Epithelial cell of esophagus (primary cell): ENCODE data around the gene AATF.

Experiments
- DNase-seq: peaks from one replicate; pipeline ENCODE4 v3.0.0; 2010; ENCODE audit warnings: low read depth
- H3K4me3 ChIP-seq: 2 replicates; pipeline ENCODE4 v1.5.1; 2011; ENCODE audit warnings: mild to moderate bottlenecking, low read length, control low read depth
- TF ChIP-seq, protein P1 (sequence below): IDR thresholded peaks from 2 replicates; pipeline ENCODE4 v1.5.1; 2011; ENCODE audit warnings: low read depth, mild to moderate bottlenecking, low read length, control low read depth, inconsistent platforms; ENCODE audit not compliant: insufficient read depth; ENCODE audit errors: missing control alignments

Gene AATF

DNA sequence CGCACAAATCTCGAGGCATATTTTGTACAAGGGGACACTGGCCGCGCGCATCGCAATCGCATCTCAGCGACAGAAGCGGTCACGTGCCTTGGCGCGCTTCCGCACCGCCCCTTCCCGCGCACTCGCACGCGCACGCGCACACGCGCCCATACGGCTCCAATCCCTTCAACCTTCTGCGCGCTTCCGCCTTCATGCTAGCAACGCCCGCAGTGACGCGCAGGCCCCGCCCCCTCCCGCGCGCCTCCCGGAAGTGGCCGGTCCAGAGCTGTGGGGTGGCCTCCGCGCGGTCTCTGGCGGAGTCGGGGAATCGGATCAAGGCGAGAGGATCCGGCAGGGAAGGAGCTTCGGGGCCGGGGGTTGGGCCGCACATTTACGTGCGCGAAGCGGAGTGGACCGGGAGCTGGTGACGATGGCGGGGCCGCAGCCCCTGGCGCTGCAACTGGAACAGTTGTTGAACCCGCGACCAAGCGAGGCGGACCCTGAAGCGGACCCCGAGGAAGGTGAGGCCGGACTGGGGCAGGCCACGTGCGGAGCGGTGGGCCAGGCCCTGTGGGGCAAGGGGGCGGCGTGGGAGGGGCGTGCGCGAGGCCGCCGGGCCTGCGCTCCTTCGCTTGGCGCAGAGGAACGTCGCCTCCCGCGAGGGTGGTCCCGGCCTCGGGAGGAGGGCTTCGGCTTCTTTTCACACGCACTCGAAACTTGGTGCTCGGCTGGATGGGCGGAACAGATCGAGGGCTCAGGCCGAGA is at the start of gene AATF:
TSS of gene AATF (plus strand) at position 238 of the 744 bp plus-strand sequence. CDS start at position 410, 172 bp downstream.
- peak within 1 kb of the TSS; percentile 86 for H3K4me3 ChIP-seq
- peak; percentile 97 for DNase-seq
- TF ChIP-seq, protein P1, sequence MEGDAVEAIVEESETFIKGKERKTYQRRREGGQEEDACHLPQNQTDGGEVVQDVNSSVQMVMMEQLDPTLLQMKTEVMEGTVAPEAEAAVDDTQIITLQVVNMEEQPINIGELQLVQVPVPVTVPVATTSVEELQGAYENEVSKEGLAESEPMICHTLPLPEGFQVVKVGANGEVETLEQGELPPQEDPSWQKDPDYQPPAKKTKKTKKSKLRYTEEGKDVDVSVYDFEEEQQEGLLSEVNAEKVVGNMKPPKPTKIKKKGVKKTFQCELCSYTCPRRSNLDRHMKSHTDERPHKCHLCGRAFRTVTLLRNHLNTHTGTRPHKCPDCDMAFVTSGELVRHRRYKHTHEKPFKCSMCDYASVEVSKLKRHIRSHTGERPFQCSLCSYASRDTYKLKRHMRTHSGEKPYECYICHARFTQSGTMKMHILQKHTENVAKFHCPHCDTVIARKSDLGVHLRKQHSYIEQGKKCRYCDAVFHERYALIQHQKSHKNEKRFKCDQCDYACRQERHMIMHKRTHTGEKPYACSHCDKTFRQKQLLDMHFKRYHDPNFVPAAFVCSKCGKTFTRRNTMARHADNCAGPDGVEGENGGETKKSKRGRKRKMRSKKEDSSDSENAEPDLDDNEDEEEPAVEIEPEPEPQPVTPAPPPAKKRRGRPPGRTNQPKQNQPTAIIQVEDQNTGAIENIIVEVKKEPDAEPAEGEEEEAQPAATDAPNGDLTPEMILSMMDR = no peak

GRCh38 chr17:36899250-36900159 is 49.2 kb upstream of the AATF start:
- no peak overlapping the region for H3K4me3 ChIP-seq
- TF ChIP-seq, protein P1 = no peak
- DNase-seq = no peak

- no peak overlapping the region for H3K4me3 ChIP-seq
- DNase-seq = no peak
- TF ChIP-seq, protein P1 = no peak
Observed at GRCh38 chr17:36900160-36900512, 48.6 kb upstream of the AATF start.

- TF ChIP-seq, protein P1 = no peak
- peak; percentile 76 for DNase-seq
- H3K4me3 ChIP-seq = no peak overlapping the region
Observed at GRCh38 chr17:36901506-36901905, 47.2 kb upstream of the AATF start.

GRCh38 chr17:36907407-36907806 is 41.3 kb upstream of the AATF start:
- TF ChIP-seq, protein P1 = no peak
- no peak overlapping the region for H3K4me3 ChIP-seq
- no peak for DNase-seq

DNA sequence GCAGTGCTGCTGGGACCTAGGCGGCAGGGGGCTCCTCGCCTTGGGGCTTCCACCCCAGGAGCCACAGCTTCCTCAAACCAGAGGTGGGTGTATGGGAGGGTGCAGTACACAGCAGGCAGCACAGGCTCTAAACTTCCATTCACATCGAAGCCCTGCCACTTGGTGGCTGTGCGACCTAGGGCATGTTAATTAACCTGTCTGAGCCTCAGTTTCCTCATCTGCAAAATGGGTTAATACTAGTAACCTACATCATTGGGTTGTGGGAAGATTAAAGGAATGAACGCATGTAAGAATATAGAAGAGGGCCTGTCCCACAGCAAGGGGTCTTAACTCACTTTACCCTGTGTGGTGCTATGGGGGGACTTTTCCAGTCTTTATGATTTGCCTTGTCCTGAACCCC is 38.2 kb upstream of the AATF start:
- no peak for DNase-seq
- no peak overlapping the region for H3K4me3 ChIP-seq
- TF ChIP-seq, protein P1 = no peak

- no peak overlapping the region for H3K4me3 ChIP-seq
- DNase-seq = no peak
- TF ChIP-seq, protein P1 = no peak
Observed at GRCh38 chr17:36911001-36911400, 37.8 kb upstream of the AATF start.
